ENCODE data around the gene DDO.

Gene DDO

DNA sequence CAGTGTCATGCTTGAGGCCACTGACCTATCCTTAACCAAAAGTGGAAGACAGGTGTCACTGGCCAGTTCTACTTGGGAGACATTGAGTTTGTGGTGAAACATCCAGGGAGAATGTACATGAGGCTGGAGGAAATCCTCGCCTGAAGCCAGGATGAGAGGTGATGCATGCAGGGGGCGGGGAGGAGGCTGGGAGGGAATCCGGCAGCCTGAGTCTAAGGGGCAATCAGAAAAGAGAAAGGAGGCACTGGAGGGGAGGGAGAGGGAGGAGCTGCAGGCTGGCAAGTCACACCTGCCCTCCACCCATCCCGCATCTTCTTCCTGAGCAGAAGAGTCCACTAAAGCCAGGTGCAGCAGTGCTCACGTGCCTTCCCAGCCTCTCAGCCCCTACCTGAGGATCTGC lies 14.9 kb upstream of the DDO start:
- H3F3A ChIP-seq (ENCODE audit: insufficient read depth), result no peaks in the 10 kb centered on the region
- no peaks in the 10 kb centered on the region for H3K27me3 ChIP-seq (ENCODE audit: low read length)
- H3K79me2 ChIP-seq (ENCODE audit: insufficient read depth, low read length), result no peaks in the 10 kb centered on the region
- H3K27ac ChIP-seq (ENCODE audit: low read depth, low read length), result no peak overlapping the region
- H3K4me2 ChIP-seq (ENCODE audit: low read depth, low read length, poor library complexity, severe bottlenecking), result no peak overlapping the region
- no peaks in the 10 kb centered on the region for H4K20me1 ChIP-seq (ENCODE audit: low read depth, low read length)
- H3K9ac ChIP-seq (ENCODE audit: low read length), result no peak overlapping the region
- H3K9me2 ChIP-seq (replicated peaks; ENCODE audit: insufficient read depth, low read length), result no peaks in the 10 kb centered on the region
- no peak overlapping the region for H2AFZ ChIP-seq (ENCODE audit: low read depth, low read length, severe bottlenecking)
- TF ChIP-seq, protein P1, sequence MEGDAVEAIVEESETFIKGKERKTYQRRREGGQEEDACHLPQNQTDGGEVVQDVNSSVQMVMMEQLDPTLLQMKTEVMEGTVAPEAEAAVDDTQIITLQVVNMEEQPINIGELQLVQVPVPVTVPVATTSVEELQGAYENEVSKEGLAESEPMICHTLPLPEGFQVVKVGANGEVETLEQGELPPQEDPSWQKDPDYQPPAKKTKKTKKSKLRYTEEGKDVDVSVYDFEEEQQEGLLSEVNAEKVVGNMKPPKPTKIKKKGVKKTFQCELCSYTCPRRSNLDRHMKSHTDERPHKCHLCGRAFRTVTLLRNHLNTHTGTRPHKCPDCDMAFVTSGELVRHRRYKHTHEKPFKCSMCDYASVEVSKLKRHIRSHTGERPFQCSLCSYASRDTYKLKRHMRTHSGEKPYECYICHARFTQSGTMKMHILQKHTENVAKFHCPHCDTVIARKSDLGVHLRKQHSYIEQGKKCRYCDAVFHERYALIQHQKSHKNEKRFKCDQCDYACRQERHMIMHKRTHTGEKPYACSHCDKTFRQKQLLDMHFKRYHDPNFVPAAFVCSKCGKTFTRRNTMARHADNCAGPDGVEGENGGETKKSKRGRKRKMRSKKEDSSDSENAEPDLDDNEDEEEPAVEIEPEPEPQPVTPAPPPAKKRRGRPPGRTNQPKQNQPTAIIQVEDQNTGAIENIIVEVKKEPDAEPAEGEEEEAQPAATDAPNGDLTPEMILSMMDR (IDR thresholded peaks at IDR 0.05; ENCODE audit: insufficient read depth, low read length, poor library complexity, severe bottlenecking), result no peak
- no peak for TF ChIP-seq EZH2phosphoT487 (conservative IDR thresholded peaks at IDR 0.05; ENCODE audit: low read length)
- H3K36me3 ChIP-seq (ENCODE audit: low read length), result no peaks in the 10 kb centered on the region
- no peak overlapping the region for H3K4me3 ChIP-seq (ENCODE audit: insufficient read depth, low read length, poor library complexity, severe bottlenecking)
- no peaks in the 10 kb centered on the region for H3K9me3 ChIP-seq (ENCODE audit: insufficient read depth, low read length)

DNA sequence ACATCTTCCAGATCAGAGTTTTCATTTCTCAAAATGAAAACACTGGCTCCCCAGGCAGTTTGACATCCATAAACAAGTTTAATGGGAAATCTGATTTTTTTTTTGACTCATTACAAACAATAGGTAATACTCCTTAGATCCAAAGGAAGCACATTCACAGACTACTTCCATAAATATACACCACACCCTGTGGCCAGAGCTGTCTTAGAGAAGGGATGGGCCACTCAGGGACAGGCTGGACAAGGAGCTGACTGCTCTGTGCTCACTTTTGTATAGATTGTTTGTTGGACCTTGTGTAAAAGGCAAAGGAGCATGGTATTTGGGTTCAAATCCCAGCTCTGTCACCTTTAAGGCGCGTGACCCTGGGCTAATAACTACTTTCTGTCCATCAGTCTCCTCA lies 12.8 kb upstream of the DDO start:
- TF ChIP-seq, protein P1 (IDR thresholded peaks at IDR 0.05; ENCODE audit: insufficient read depth, low read length, poor library complexity, severe bottlenecking), result no peak
- no peak for TF ChIP-seq EZH2phosphoT487 (conservative IDR thresholded peaks at IDR 0.05; ENCODE audit: low read length)
- Histone ChIP-seq H3K9me2 (replicated peaks; ENCODE audit: insufficient read depth, low read length) (no peaks in the 10 kb centered on the region), H3K27ac (ENCODE audit: low read depth, low read length) (no peak overlapping the region), H3K36me3 (ENCODE audit: low read length) (no peaks in the 10 kb centered on the region), H3F3A (ENCODE audit: insufficient read depth) (no peaks in the 10 kb centered on the region), H3K4me2 (ENCODE audit: low read depth, low read length, poor library complexity, severe bottlenecking) (no peak overlapping the region), H3K27me3 (ENCODE audit: low read length) (no peaks in the 10 kb centered on the region), H3K4me3 (ENCODE audit: insufficient read depth, low read length, poor library complexity, severe bottlenecking) (no peak overlapping the region), H2AFZ (ENCODE audit: low read depth, low read length, severe bottlenecking) (no peak overlapping the region), H3K79me2 (ENCODE audit: insufficient read depth, low read length) (no peaks in the 10 kb centered on the region), H3K9ac (ENCODE audit: low read length) (no peak overlapping the region), H3K9me3 (ENCODE audit: insufficient read depth, low read length) (no peaks in the 10 kb centered on the region), H4K20me1 (ENCODE audit: low read depth, low read length) (no peaks in the 10 kb centered on the region)

DNA sequence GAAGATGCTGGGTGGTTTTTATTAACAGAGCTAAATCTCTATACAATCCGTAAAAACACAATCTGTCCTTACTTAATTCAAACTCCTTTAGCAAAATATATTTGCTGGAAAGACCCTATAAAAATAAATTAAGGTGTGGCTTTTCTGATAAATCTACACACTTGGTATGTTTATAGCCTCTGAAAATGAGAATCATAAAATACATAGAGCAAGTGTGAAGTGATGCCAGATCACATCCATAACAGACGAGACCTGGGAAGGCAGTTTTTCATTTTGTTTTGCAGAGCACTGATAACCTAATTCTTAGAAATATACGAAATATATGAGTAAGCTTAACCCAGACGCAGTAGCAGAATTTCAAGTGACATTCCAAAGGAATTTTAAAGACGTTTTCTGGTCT lies 10.4 kb upstream of the DDO start:
- no peaks in the 10 kb centered on the region for H3F3A ChIP-seq (ENCODE audit: insufficient read depth)

More for the DNA sequence above, 10.4 kb upstream of the DDO start:
- no peak overlapping the region for H2AFZ ChIP-seq (ENCODE audit: low read depth, low read length, severe bottlenecking)
- no peak overlapping the region for H3K4me2 ChIP-seq (ENCODE audit: low read depth, low read length, poor library complexity, severe bottlenecking)
- H3K9me2 ChIP-seq (replicated peaks; ENCODE audit: insufficient read depth, low read length), result no peaks in the 10 kb centered on the region
- H3K9me3 ChIP-seq (ENCODE audit: insufficient read depth, low read length), result no peaks in the 10 kb centered on the region
- H3K79me2 ChIP-seq (ENCODE audit: insufficient read depth, low read length), result no peaks in the 10 kb centered on the region
- H3K27me3 ChIP-seq (ENCODE audit: low read length), result no peaks in the 10 kb centered on the region
- no peaks in the 10 kb centered on the region for H3K36me3 ChIP-seq (ENCODE audit: low read length)
- no peak overlapping the region for H3K27ac ChIP-seq (ENCODE audit: low read depth, low read length)
- TF ChIP-seq EZH2phosphoT487 (conservative IDR thresholded peaks at IDR 0.05; ENCODE audit: low read length), result no peak
- TF ChIP-seq, protein P1 (IDR thresholded peaks at IDR 0.05; ENCODE audit: insufficient read depth, low read length, poor library complexity, severe bottlenecking), result no peak
- H3K4me3 ChIP-seq (ENCODE audit: insufficient read depth, low read length, poor library complexity, severe bottlenecking), result no peak overlapping the region
- H4K20me1 ChIP-seq (ENCODE audit: low read depth, low read length), result no peaks in the 10 kb centered on the region
- H3K9ac ChIP-seq (ENCODE audit: low read length), result no peak overlapping the region
